Activated gamma-delta T cell treated with Interleukin-2 at 50 U/mL for 16 hours (primary cell): ENCODE measurements around the gene NDUFB6.

Source experiments
- DNase-seq: peaks from one replicate; pipeline ENCODE4 v3.0.0-alpha.2; 2020

The NDUFB6 gene

DNA sequence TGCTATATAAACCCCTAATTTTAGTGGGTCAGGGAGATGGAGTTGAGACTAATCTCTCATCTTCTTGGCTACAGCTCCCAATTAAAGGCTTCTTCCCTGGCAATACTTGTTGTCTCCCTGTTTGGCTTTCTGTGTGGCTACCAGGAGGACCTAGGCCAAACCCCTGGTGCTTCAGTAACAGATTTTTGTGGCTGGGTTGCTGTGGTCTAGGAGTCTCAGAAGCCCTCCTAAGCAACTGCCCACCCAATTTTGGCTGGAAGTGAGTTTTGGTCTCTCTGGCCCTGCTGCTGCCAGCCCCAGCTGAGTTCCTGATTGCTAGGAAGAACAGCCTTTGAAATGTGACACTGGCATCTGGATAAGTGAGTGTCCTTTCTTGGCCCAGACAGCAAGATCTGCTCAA, 56.7 kb downstream of the NDUFB6 start:
- no peak for DNase-seq

DNA sequence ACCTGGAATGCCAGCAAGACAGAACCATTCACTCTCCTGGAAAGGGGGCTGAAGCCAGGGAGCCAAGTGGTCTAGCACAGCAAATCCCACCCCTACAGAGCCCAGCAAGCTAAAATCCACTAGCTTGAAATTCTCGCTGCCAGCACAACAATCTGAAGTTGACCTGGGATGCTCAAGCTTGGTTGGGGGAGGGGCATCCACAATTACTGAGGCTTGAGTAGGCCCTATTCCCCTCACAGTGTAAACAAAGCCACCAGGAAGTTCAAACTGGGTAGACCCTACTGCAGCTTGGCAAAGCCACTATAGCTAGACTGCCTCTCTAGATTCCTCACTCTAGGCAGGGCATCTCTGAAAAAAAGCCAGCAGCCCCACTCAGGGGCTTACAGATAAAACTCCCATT, 64.2 kb downstream of the NDUFB6 start:
- DNase-seq = no peak

GRCh38 chr9:32503008-32503407, 70.0 kb downstream of the NDUFB6 start:
- DNase-seq = no peak
